Placental epithelial cell (primary cell): ENCODE results near the gene LRRC63. TPM values are rescaled to one million over a fixed set of nuclear protein-coding genes. Genes with fewer than 3 reads are reported as not detected.

ENCODE experiments used
- small RNA-seq: library from RNA; depleted of rRNA; stranded (forward); fragments of <200 nt; gene quantifications from one replicate; pipeline ENCODE3, GENCODE V24; 2012
- total RNA-seq: library from RNA; depleted of rRNA; stranded (reverse); fragments of >200 nt; gene quantifications from 2 replicates; pipeline ENCODE4 v1.2.3, GENCODE V29; 2012

Gene LRRC63, protein sequence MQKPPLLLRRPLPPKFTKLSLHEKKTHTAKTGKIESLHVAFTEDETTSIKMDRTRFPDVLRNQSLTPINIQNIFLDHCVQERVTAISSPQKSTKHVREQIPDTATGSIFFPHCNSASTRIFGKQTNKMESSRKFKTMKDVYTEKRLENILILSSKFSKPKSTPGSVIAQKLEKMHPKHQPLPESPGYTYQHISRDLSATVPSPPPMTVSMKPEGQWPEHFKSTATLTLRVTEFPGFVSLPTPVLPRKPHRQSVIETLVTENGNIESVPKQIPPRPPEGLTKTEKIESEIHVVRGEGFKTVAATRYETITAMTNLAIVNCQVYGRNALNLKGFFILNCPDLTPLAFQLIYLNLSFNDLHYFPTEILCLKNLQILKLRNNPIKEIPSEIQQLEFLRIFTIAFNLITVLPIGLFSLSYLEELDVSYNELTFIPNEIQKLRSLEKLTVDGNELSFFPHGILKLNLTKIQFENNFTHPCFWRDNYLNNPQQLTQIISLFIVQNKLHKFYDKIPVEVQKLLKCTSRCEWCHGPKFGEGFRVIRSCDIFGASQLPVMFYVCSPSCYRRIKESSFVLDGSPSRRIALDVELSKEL
- under 0.01 TPM in 1 of 2 replicates, not detected in the other for total RNA-seq

DNA sequence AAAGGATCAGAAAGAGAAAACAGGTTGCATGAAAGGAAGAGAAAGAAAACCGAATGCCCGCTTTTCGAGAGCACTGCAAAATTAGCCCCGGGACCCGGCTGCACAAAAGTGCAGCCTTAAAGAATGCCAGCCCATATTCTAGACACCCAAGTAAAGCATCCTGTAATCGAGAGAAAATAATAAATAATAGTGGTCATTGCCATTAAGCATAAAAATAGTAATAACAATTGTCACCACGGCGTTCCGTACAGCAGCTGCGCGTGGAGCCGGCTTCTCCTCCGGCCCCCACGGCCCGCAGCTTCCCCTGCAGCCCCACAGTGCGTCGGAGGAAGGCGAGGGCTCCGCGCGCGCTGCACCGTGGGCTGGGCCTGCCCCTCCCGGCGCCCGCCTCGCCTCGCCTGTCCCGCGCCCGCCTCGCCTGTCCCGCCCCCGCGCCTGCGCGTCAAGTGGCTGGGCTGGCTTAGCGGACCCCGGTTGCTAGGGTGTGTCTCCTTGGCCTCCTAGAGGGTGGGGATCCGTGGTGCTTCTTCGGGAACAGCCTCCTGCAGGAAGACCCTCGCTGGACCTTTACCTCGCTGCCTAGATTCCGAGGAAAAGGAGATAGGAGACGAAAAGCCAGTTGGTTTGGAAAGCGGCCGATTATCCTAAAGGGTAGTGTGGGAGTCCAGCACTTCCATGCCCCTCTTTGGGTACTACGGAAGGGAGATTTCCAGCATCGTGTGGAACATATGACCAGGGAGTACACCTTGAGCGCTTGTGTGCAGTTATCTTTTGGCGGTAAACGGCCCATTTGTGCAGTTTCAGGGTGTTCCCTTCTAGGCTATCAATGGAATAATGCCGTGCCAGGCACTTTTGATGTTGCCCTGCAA is at the start of gene LRRC63:
TSS of gene LRRC63 (plus strand) at position 446 of the 869 bp plus-strand sequence. CDS start 1,107 bp downstream, outside the sequence.

DNA sequence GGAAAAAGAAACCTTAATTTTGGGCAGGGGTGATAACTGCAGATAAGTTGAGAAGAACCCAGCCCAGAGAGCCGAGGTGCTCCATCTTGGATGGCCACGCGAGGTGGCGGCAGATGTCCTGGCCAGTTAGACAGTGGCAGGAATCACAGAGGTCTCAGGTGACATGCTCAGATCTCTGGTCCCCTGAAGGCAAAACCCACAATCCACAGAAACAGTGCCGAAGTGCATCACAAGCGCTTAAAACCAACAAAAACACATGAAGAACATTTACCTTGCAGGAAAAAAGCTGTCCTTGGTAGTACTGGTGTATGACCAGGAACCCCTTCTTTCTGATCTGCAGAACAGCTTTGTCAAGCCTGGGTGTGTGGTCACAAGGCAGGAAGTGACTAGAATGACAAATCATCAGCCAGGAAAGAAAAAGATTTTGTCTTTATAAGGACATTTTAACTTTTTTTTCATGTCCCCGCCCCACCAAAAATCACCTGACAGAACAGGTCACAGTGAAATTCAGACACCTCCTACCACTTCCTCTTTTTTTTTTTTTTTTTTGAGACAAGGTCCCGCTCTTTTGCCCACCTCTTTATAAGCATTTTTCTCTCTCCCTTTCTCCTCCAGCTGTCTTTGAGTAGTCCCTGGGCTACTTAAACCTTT is 29.8 kb upstream of the LRRC63 start, which contains the start of gene LCP1:
TSS of gene LCP1 (minus strand) at position 338 of the 651 bp plus-strand sequence. CDS start 22,515 bp downstream, outside the sequence.

Small RNAs within 50 kb of the gene (small RNA-seq; reads per million reads assigned to genes)
- gene RN7SKP5 = not detected
- gene RN7SL288P = not detected

Other genes with a start within 250 kb of the LRRC63 start
- 15.5 and 44.8 TPM in 2 replicates for gene ZC3H13, start 159.2 kb upstream of the LRRC63 start, total RNA-seq
- 1.6 TPM in 1 of 2 replicates, not detected in the other for gene CPB2, start 106.9 kb upstream of the LRRC63 start, total RNA-seq
- 1.6 and 4.3 TPM in 2 replicates for gene LCP1, start 29.8 kb upstream of the LRRC63 start, total RNA-seq
- not detected in 2 replicates for gene RUBCNL, start 175.3 kb downstream of the LRRC63 start, total RNA-seq